Fibroblast of lung (primary cell): ENCODE measurements around the gene G3BP2. TPM values are rescaled to one million over a fixed set of nuclear protein-coding genes. Genes with fewer than 3 reads are reported as not detected.
A peak's percentile ranks its signal among the peaks of the same experiment; 100 is the strongest.

Experiments
- DNase-seq, 2 donors: peaks; one replicate each; pipeline versions ENCODE4 v3.0.0 to v3.0.0-alpha.2; 2010; ENCODE audit warnings: low read depth in 2 of 2
- H2AFZ ChIP-seq: 2 replicates; pipeline ENCODE4 v1.5.1; 2012; ENCODE audit warnings: low read length, control low read depth, inconsistent platforms
- H3K27ac ChIP-seq: 2 replicates; pipeline ENCODE4 v1.5.1; 2011; ENCODE audit warnings: low read length, control low read depth; ENCODE audit not compliant: insufficient read depth
- H3K27me3 ChIP-seq: 2 replicates; pipeline ENCODE4 v1.5.1; 2011; ENCODE audit warnings: mild to moderate bottlenecking, low read length; ENCODE audit not compliant: control insufficient read depth, insufficient read depth
- H3K36me3 ChIP-seq: 2 replicates; pipeline ENCODE4 v1.5.1; 2011; ENCODE audit warnings: low read length; ENCODE audit not compliant: control insufficient read depth, insufficient read depth
- H3K4me1 ChIP-seq: 2 replicates; pipeline ENCODE4 v1.5.1; 2011; ENCODE audit warnings: low read length; ENCODE audit not compliant: control insufficient read depth, insufficient read depth; ENCODE audit errors: extremely low read depth
- H3K4me2 ChIP-seq: 2 replicates; pipeline ENCODE4 v1.5.1; 2011; ENCODE audit warnings: low read length, control low read depth; ENCODE audit not compliant: insufficient read depth; ENCODE audit errors: extremely low read depth
- H3K4me3 ChIP-seq, 4 experiments: fragments of 200-600 bp in 1 of 4; sonication (generic) in 1 of 4; replicated peaks in 1 of 4; 2 replicates each; pipeline ENCODE4 v1.5.1; 2011 to 2016; ENCODE audit warnings: low read length in 4 of 4, low read depth in 3 of 4, mild to moderate bottlenecking in 3 of 4, control low read depth in 2 of 4, inconsistent platforms in 1 of 4, mixed read lengths in 1 of 4; ENCODE audit not compliant: insufficient read depth in 1 of 4; ENCODE audit errors: control extremely low read depth in 1 of 4
- H3K79me2 ChIP-seq: 2 replicates; pipeline ENCODE4 v1.5.1; 2012; ENCODE audit warnings: mild to moderate bottlenecking, low read length, inconsistent platforms; ENCODE audit not compliant: control insufficient read depth, insufficient read depth
- H3K9ac ChIP-seq: 2 replicates; pipeline ENCODE4 v1.5.1; 2011; ENCODE audit warnings: mild to moderate bottlenecking, low read length, control low read depth; ENCODE audit not compliant: insufficient read depth
- H3K9me3 ChIP-seq: 2 replicates; pipeline ENCODE4 v1.5.1; 2012; ENCODE audit warnings: low read depth, low read length; ENCODE audit not compliant: control insufficient read depth, insufficient read depth
- H4K20me1 ChIP-seq: 2 replicates; pipeline ENCODE4 v1.5.1; 2011; ENCODE audit warnings: low read length; ENCODE audit not compliant: control insufficient read depth, insufficient read depth; ENCODE audit errors: extremely low read depth
- EZH2 ChIP-seq: IDR thresholded peaks from 2 replicates; pipeline ENCODE4 v1.5.1; 2012; ENCODE audit warnings: low read length, control low read depth, mild to moderate bottlenecking; ENCODE audit errors: missing control alignments
- polyA minus RNA-seq: library from RNA; depleted of rRNA, polyadenylated mRNA; stranded (reverse); fragments of >200 nt; gene quantifications from 2 replicates; pipeline ENCODE4 v1.2.3, GENCODE V29; 2011; ENCODE audit warnings: low replicate concordance
- polyA plus RNA-seq, 2 donors: library from polyadenylated mRNA; depleted of rRNA in 1 of 2; stranded (reverse) in 1 of 2; unstranded in 1 of 2; fragments of >200 nt; gene quantifications; 2 replicates each; pipeline ENCODE4 v1.2.1, GENCODE V29; 2011 to 2012; ENCODE audit warnings: missing spikeins in 1 of 2
- total RNA-seq: library from RNA; depleted of rRNA; stranded (reverse); fragments of >200 nt; gene quantifications from 2 replicates; pipeline ENCODE4 v1.2.1, GENCODE V29; 2014
- TF ChIP-seq, protein P1 (sequence below), 2 donors: IDR thresholded peaks in 1 of 2; conservative IDR thresholded peaks in 1 of 2; 1 replicate in 1 of 2; 2 replicates in 1 of 2; pipeline ENCODE4 v1.5.1; 2011 to 2012; ENCODE audit warnings: low read length in 2 of 2, control low read depth in 1 of 2, inconsistent platforms in 1 of 2, low read depth in 1 of 2, mild to moderate bottlenecking in 1 of 2

Gene G3BP2
- total RNA-seq (140 and 143 TPM in 2 replicates), polyA plus RNA-seq (124 and 143 TPM in 2 replicates), polyA minus RNA-seq (10.6 and 12.2 TPM in 2 replicates)
- polyA plus RNA-seq (2012): 85.9 and 98.8 TPM in 2 replicates

DNA sequence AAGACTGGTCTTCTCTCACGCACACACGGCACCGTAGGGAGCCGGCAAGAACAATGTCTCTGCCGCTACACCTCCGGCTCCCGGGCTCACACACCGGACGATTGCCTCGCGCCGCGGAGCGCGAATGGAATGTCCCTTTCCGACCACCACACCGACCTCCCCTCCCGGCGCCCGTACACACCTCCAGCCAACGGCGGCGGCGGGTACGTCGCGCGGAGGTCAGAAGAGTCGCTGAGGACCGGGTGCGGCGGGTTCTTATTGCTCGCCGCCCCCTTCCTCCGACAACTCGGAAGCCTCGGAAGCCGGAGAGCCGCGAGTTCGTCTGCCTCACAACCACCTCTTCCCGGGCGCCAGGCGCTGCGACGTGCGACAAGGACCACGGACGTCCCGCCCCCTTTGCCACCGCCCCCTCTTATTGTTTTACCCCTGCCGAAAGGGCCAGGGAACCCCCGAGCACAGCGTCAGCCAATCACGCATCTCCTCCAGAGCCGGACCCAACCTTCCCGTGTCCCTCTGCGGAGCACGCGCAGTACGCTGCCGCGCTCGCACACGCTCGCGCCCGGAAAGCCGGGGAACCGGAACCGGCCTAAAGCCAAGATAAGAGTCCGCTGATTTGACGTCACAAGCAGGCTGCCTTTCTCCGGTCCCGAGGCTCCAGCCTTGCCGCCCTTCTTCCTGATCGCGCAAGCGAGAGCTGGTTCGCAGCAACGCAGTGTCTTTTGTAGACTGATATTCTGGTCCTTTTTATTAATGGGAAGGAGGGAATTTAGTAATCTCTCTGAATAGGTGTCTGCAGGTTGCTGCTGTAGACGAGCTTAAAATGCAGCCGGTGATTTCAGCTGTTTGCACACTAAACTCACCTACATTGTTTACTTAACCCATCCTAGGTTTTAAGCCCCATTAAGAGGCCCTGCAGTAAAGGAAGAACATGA is at the start of gene G3BP2:
Gene G3BP2, minus strand, starts transcription at position 385 of the 932 bp plus-strand sequence. CDS start 11,386 bp downstream, outside the sequence.
- Histone ChIP-seq H3K79me2 (peaks cover 49% of the 10 kb centered on the region), H2AFZ (peak within 1 kb of the TSS; percentile 84), H3K36me3 (no peaks in the 10 kb centered on the region), H4K20me1 (peaks cover 2% of the 10 kb centered on the region), H3K4me1 (peaks cover 8% of the 10 kb centered on the region), H3K9ac (peak within 1 kb of the TSS; percentile 90), H3K27ac (peak within 1 kb of the TSS; percentile 81), H3K4me2 (peak within 1 kb of the TSS; percentile 85), H3K9me3 (no peaks in the 10 kb centered on the region), H3K4me3 (peak within 1 kb of the TSS; percentile 77 to 99 (median 90)), H3K27me3 (no peaks in the 10 kb centered on the region)
- TF ChIP-seq, protein P1, sequence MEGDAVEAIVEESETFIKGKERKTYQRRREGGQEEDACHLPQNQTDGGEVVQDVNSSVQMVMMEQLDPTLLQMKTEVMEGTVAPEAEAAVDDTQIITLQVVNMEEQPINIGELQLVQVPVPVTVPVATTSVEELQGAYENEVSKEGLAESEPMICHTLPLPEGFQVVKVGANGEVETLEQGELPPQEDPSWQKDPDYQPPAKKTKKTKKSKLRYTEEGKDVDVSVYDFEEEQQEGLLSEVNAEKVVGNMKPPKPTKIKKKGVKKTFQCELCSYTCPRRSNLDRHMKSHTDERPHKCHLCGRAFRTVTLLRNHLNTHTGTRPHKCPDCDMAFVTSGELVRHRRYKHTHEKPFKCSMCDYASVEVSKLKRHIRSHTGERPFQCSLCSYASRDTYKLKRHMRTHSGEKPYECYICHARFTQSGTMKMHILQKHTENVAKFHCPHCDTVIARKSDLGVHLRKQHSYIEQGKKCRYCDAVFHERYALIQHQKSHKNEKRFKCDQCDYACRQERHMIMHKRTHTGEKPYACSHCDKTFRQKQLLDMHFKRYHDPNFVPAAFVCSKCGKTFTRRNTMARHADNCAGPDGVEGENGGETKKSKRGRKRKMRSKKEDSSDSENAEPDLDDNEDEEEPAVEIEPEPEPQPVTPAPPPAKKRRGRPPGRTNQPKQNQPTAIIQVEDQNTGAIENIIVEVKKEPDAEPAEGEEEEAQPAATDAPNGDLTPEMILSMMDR (conservative IDR thresholded peaks at IDR 0.05 in 1 of 2, IDR thresholded peaks at IDR 0.05 in 1 of 2; ENCODE audit: low read depth in 1 of 2, low read length in 2 of 2): no peak
- TF ChIP-seq EZH2: no peak
- DNase-seq: peak; percentile 96 to 98

DNA sequence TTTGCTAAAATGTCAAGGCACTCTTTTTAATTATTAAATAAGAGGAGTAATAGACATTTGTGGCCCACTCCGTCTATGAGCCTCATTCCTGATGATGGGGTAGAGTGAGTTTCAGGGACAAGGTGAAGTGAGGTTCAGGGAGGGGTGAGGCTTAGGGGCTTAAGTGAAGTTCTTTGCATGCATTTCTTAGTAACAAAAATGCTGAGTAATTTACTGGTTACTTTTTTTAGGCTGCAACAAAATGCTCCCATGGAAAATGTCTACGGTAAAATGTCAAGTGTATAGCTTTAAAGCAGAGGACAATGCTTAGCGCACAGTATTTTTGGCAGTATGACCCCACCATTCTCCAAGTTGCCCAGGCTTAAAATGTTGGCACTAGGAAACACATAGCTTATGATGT is 49.2 kb upstream of the G3BP2 start:
- no peak for TF ChIP-seq EZH2
- TF ChIP-seq, protein P1 (conservative IDR thresholded peaks at IDR 0.05 in 1 of 2, IDR thresholded peaks at IDR 0.05 in 1 of 2; ENCODE audit: low read depth in 1 of 2, low read length in 2 of 2): no peak
- H3K9ac ChIP-seq: no peak overlapping the region
- peak overlapping the region; percentile 56 for H3K4me2 ChIP-seq
- H3K4me3 ChIP-seq: no peak overlapping the region
- H3K4me1 ChIP-seq: peaks cover 3% of the 10 kb centered on the region
- H3K27ac ChIP-seq: no peak overlapping the region
- H2AFZ ChIP-seq: no peak overlapping the region
- peaks cover 33% of the 10 kb centered on the region for H3K79me2 ChIP-seq
- no peaks in the 10 kb centered on the region for H3K36me3 ChIP-seq
- H3K9me3 ChIP-seq: no peaks in the 10 kb centered on the region
- no peaks in the 10 kb centered on the region for H3K27me3 ChIP-seq
- no peaks in the 10 kb centered on the region for H4K20me1 ChIP-seq
- no peak for DNase-seq

DNA sequence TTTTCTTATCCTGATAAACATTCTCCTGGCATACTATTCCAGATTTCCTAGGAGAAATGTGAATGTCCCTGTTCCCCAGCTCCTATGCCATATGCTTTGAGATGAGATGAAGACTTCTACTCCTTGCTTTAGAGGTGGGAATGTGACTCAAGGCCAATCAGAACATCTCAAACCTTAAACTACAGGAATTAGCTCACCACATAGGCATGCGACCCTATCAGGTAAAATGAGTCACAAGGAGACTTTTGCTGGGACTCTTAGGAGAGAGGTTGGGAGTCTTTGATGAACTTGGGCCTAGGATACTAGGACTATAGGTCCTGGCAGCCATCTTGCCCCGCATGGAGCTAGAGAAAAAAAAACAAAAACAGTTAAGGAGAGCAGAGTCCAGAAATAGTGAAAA is 45.3 kb upstream of the G3BP2 start:
- peak in 1 of 2 donors; percentile 44 for DNase-seq
- no peaks in the 10 kb centered on the region for H4K20me1 ChIP-seq
- no peak overlapping the region for H3K4me3 ChIP-seq
- no peaks in the 10 kb centered on the region for H3K27me3 ChIP-seq
- H3K27ac ChIP-seq: no peak overlapping the region
- H3K4me2 ChIP-seq: no peak overlapping the region
- H3K79me2 ChIP-seq: peaks cover 5% of the 10 kb centered on the region
- H3K4me1 ChIP-seq: peaks cover 16% of the 10 kb centered on the region
- no peak overlapping the region for H3K9ac ChIP-seq
- no peak overlapping the region for H2AFZ ChIP-seq
- TF ChIP-seq, protein P1 (conservative IDR thresholded peaks at IDR 0.05 in 1 of 2, IDR thresholded peaks at IDR 0.05 in 1 of 2; ENCODE audit: low read depth in 1 of 2, low read length in 2 of 2): no peak
- H3K9me3 ChIP-seq: no peaks in the 10 kb centered on the region
- H3K36me3 ChIP-seq: no peaks in the 10 kb centered on the region
